GM19240 (cell line): ENCODE results near the gene SIPA1L3.

Source experiments
- DNase-seq: peaks from one replicate; pipeline ENCODE4 v3.0.0; 2011; ENCODE audit warnings: low spot score; ENCODE audit not compliant: insufficient read length

Gene SIPA1L3

GRCh38 chr19:38095411-38096308 lies 188.7 kb downstream of the SIPA1L3 start:
- DNase-seq, result peak; percentile 36

- DNase-seq, result no peak
Measured at GRCh38 chr19:38099966-38100365, 193.0 kb downstream of the SIPA1L3 start.

GRCh38 chr19:38100589-38100988 lies 193.6 kb downstream of the SIPA1L3 start:
- DNase-seq, result no peak

GRCh38 chr19:38101723-38102122 lies 194.7 kb downstream of the SIPA1L3 start:
- no peak for DNase-seq

- DNase-seq, result no peak
Measured at GRCh38 chr19:38105574-38105973, 198.6 kb downstream of the SIPA1L3 start.

GRCh38 chr19:38107129-38107528 lies 200.1 kb downstream of the SIPA1L3 start:
- DNase-seq, result no peak

- DNase-seq, result no peak
Measured at GRCh38 chr19:38111898-38112297, 204.9 kb downstream of the SIPA1L3 start.

- DNase-seq, result no peak
Measured at GRCh38 chr19:38114651-38115050, 207.6 kb downstream of the SIPA1L3 start.

- DNase-seq, result no peak
Measured at GRCh38 chr19:38115271-38115802, 208.3 kb downstream of the SIPA1L3 start.

- DNase-seq, result no peak
Measured at GRCh38 chr19:38118176-38118575, 211.2 kb downstream of the SIPA1L3 start.

GRCh38 chr19:38120471-38121025 lies 213.5 kb downstream of the SIPA1L3 start:
- no peak for DNase-seq

- DNase-seq, result no peak
Measured at GRCh38 chr19:38122402-38123093, 215.5 kb downstream of the SIPA1L3 start.

GRCh38 chr19:38125238-38125637 lies 218.2 kb downstream of the SIPA1L3 start:
- DNase-seq, result no peak

GRCh38 chr19:38130399-38130798 lies 223.4 kb downstream of the SIPA1L3 start:
- DNase-seq, result no peak

GRCh38 chr19:38132781-38133180 lies 225.8 kb downstream of the SIPA1L3 start:
- DNase-seq, result no peak

GRCh38 chr19:38133319-38133718 lies 226.3 kb downstream of the SIPA1L3 start:
- DNase-seq, result no peak

- DNase-seq, result no peak
Measured at GRCh38 chr19:38134540-38135149, 227.6 kb downstream of the SIPA1L3 start.

GRCh38 chr19:38135150-38135998 lies 228.4 kb downstream of the SIPA1L3 start:
- DNase-seq, result no peak

- DNase-seq, result no peak
Measured at GRCh38 chr19:38139122-38139521, 232.1 kb downstream of the SIPA1L3 start.

GRCh38 chr19:38141108-38141507 lies 234.1 kb downstream of the SIPA1L3 start:
- DNase-seq, result no peak
